RWPE1 (cell line): ENCODE results near the gene THADA.

ENCODE experiments used
- CTCF ChIA-PET: fragments of 350-600 bp; sonication (Branson Sonifier 250); formaldehyde crosslinking; extraction: SDS; loops from one replicate; lab custom pipeline; 2021; lab: Yijun Ruan, JAX
- POLR2A ChIA-PET: fragments of 400-600 bp; formaldehyde crosslinking; extraction: SDS; loops from one replicate; lab custom pipeline; 2020; ENCODE audit warnings: antibody characterized with exemption; ENCODE audit not compliant: low non-redundant PET; lab: Yijun Ruan, JAX
- DNase-seq: peaks from one replicate; pipeline ENCODE4 v3.0.0; 2012; ENCODE audit warnings: low spot score
- H3K27ac ChIP-seq: fragments of 450-650 bp; 2 replicates; pipeline ENCODE4 v1.5.1; 2017
- TF ChIP-seq, protein P1 (sequence below): fragments of 450-650 bp; conservative IDR thresholded peaks from 2 replicates; pipeline ENCODE4 v1.5.1; 2017; ENCODE audit warnings: low read depth, mild to moderate bottlenecking

Gene THADA

DNA sequence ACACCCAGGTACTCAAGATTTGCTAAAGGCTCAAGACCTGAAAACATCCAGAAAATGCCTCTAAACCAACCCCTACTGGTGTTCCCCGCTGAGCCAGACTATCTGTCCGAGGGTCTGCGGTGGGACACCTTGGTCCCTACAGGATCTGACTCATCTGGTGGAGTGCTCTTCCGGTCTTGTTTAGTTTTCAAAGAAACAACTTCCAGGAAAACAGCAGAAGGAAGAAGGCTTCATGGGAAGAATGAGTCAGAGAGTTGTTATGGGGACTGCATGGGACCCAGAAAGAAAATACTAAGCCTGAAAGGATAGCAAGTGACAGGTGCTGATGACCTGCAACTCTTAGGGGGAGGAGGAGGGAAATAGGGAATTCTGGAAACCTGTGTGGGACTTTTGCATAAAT is 410.7 kb downstream of the THADA start:
- TF ChIP-seq, protein P1, sequence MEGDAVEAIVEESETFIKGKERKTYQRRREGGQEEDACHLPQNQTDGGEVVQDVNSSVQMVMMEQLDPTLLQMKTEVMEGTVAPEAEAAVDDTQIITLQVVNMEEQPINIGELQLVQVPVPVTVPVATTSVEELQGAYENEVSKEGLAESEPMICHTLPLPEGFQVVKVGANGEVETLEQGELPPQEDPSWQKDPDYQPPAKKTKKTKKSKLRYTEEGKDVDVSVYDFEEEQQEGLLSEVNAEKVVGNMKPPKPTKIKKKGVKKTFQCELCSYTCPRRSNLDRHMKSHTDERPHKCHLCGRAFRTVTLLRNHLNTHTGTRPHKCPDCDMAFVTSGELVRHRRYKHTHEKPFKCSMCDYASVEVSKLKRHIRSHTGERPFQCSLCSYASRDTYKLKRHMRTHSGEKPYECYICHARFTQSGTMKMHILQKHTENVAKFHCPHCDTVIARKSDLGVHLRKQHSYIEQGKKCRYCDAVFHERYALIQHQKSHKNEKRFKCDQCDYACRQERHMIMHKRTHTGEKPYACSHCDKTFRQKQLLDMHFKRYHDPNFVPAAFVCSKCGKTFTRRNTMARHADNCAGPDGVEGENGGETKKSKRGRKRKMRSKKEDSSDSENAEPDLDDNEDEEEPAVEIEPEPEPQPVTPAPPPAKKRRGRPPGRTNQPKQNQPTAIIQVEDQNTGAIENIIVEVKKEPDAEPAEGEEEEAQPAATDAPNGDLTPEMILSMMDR: no peak
- no peak for DNase-seq

DNA sequence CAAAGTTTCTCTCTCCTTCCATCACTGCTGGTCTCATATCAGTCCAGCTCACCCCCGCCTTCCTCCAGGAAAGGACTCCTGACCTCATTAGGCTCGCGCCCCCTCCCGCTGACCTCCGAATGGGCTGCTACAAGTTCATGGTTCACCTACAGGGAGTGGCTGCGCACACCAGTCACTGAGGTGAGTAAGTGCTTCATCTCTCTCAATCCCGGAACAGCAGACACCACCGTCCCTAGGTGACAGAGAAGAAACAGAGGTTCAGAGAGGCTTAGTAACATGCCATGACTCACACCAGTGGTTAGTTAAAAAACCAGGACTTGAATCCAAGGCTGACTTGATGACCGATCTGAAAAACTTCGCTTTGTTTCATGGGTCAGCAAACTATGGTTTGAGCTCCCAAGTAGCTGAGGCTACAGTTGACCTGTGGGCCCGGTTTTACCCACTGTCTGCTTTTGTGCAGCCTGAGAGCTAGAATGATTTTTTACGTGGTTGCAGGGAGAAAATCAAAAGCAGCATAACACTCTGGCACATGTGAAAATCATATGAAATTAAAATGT is 411.4 kb downstream of the THADA start:
- H3K27ac ChIP-seq: peak overlapping the region; percentile 68
- DNase-seq: peak; percentile 81
- ChIA-PET CTCF (no interaction called here), POLR2A (interaction anchor here (0.7 kb wide), 1 partner anchor 234 kb away, joined by 4 read pairs; no protein-coding TSS in a partner anchor)
- TF ChIP-seq, protein P1: no peak

More for the DNA sequence above, 410.7 kb downstream of the THADA start:
- ChIA-PET CTCF (no interaction called here), POLR2A (no interaction called here)
- H3K27ac ChIP-seq: peak overlapping the region; percentile 68; the same call in 1 of the 2 replicates

GRCh38 chr2:43183743-43184142 is 412.1 kb downstream of the THADA start:
- H3K27ac ChIP-seq: peak overlapping the region; percentile 68
- TF ChIP-seq, protein P1: no peak
- CTCF ChIA-PET: interaction anchor here (0.7 kb wide), 1 partner anchor 37 kb away, joined by 3 read pairs; no protein-coding TSS in a partner anchor

GRCh38 chr2:43180897-43181296 is 414.9 kb downstream of the THADA start:
- POLR2A ChIA-PET: no interaction called here
- peak; percentile 74 for DNase-seq
- peak overlapping the region; percentile 98 for H3K27ac ChIP-seq
- CTCF ChIA-PET: interaction anchor here (0.6 kb wide), 1 partner anchor 9 kb away, joined by 3 read pairs; no protein-coding TSS in a partner anchor
- TF ChIP-seq, protein P1: no peak

More at GRCh38 chr2:43183743-43184142, 412.1 kb downstream of the THADA start:
- DNase-seq: no peak
- POLR2A ChIA-PET: interaction anchor here (0.7 kb wide), 1 partner anchor 235 kb away, joined by 4 read pairs; no protein-coding TSS in a partner anchor
